Measurements from ENCODE around the gene CR2.

Gene CR2

GRCh38 chr1:207417076-207417475, 37.1 kb upstream of the CR2 start:
- DNase-seq (ENCODE audit: low read depth), result no peak
- no peak overlapping the region for H3K4me3 ChIP-seq (ENCODE audit: low read length)
- no peak for TF ChIP-seq CTCF (IDR thresholded peaks at IDR 0.05; ENCODE audit: insufficient read depth, low read depth, low read length, missing control alignments)

GRCh38 chr1:207418351-207418750, 35.8 kb upstream of the CR2 start:
- no peak overlapping the region for H3K4me3 ChIP-seq (ENCODE audit: low read length)
- TF ChIP-seq CTCF (IDR thresholded peaks at IDR 0.05; ENCODE audit: insufficient read depth, low read depth, low read length, missing control alignments), result no peak
- no peak for DNase-seq (ENCODE audit: low read depth)

DNA sequence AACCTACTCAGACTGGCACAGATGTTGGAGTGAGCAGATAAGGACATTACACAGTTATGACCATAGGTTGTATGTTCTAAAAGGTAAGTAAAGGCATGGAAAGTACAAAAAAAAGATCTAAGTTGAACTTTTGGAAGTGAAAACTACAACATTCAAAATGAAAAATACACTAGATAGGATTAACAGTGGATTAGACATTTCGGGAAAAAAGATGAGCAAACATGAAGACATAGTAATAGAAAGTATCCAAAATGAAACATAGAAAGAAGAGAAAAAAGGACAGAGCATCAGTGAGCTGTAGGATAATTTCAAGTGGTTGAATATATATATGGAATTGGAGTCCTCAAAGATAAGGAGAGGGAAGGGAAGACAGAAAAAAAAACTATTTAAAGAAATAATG, 34.0 kb upstream of the CR2 start:
- no peak for TF ChIP-seq CTCF (IDR thresholded peaks at IDR 0.05; ENCODE audit: insufficient read depth, low read depth, low read length, missing control alignments)
- DNase-seq (ENCODE audit: low read depth), result no peak
- H3K4me3 ChIP-seq (ENCODE audit: low read length), result no peak overlapping the region

- no peak for TF ChIP-seq CTCF (IDR thresholded peaks at IDR 0.05; ENCODE audit: insufficient read depth, low read depth, low read length, missing control alignments)
- DNase-seq (ENCODE audit: low read depth), result no peak
- H3K4me3 ChIP-seq (ENCODE audit: low read length), result no peak overlapping the region
Measured at GRCh38 chr1:207421078-207421477, 33.0 kb upstream of the CR2 start.

GRCh38 chr1:207423560-207424292, 30.4 kb upstream of the CR2 start:
- H3K4me3 ChIP-seq (ENCODE audit: low read length), result no peak overlapping the region
- no peak for TF ChIP-seq CTCF (IDR thresholded peaks at IDR 0.05; ENCODE audit: insufficient read depth, low read depth, low read length, missing control alignments)
- DNase-seq (ENCODE audit: low read depth), result no peak

- H3K4me3 ChIP-seq (ENCODE audit: low read length), result no peak overlapping the region
- no peak for DNase-seq (ENCODE audit: low read depth)
- no peak for TF ChIP-seq CTCF (IDR thresholded peaks at IDR 0.05; ENCODE audit: insufficient read depth, low read depth, low read length, missing control alignments)
Measured at GRCh38 chr1:207424570-207425131, 29.5 kb upstream of the CR2 start.
